Measurements from ENCODE around the gene GLIS2.

The GLIS2 gene

GRCh38 chr16:4319454-4320421 is 3.9 kb downstream of the GLIS2 start:
- H3K4me3 ChIP-seq (replicated peaks in 1 of 2; ENCODE audit: low read depth in 2 of 2, low read length in 2 of 2): peak overlapping the region; percentile 2 to 32
- TF ChIP-seq CTCF (IDR thresholded peaks at IDR 0.05; ENCODE audit: low read depth, low read length): no peak
- DNase-seq (ENCODE audit: low read depth in 2 of 2): peak; percentile 27 to 46

GRCh38 chr16:4320571-4321137 is 4.8 kb downstream of the GLIS2 start:
- no peak for DNase-seq (ENCODE audit: low read depth in 2 of 2)
- no peak overlapping the region for H3K4me3 ChIP-seq (replicated peaks in 1 of 2; ENCODE audit: low read depth in 2 of 2, low read length in 2 of 2)
- TF ChIP-seq CTCF (IDR thresholded peaks at IDR 0.05; ENCODE audit: low read depth, low read length): no peak

- H3K4me3 ChIP-seq (replicated peaks in 1 of 2; ENCODE audit: low read depth in 2 of 2, low read length in 2 of 2): no peak overlapping the region
- DNase-seq (ENCODE audit: low read depth in 2 of 2): no peak
- TF ChIP-seq CTCF (IDR thresholded peaks at IDR 0.05; ENCODE audit: low read depth, low read length): no peak
Measured at GRCh38 chr16:4321286-4322120, 5.6 kb downstream of the GLIS2 start.

- DNase-seq (ENCODE audit: low read depth in 2 of 2): no peak
- no peak overlapping the region for H3K4me3 ChIP-seq (replicated peaks in 1 of 2; ENCODE audit: low read depth in 2 of 2, low read length in 2 of 2)
- no peak for TF ChIP-seq CTCF (IDR thresholded peaks at IDR 0.05; ENCODE audit: low read depth, low read length)
Measured at GRCh38 chr16:4322121-4323052, 6.5 kb downstream of the GLIS2 start.

- DNase-seq (ENCODE audit: low read depth in 2 of 2): no peak
- no peak overlapping the region for H3K4me3 ChIP-seq (replicated peaks in 1 of 2; ENCODE audit: low read depth in 2 of 2, low read length in 2 of 2)
- TF ChIP-seq CTCF (IDR thresholded peaks at IDR 0.05; ENCODE audit: low read depth, low read length): no peak
Measured at GRCh38 chr16:4323071-4323844, 7.4 kb downstream of the GLIS2 start.

Data from cardiac fibroblast (primary cell).